GM21390 (cell line): Measurements from ENCODE around the gene C4orf36.

Experiments
- ATAC-seq: cut with Tn5 transposase; IDR thresholded peaks from one replicate; pipeline ENCODE4 v1.9.1; 2021; ENCODE audit not compliant: unreplicated experiment

The C4orf36 gene

GRCh38 chr4:86891762-86892635 is at the start of gene C4orf36:
TSS of gene C4orf36 (minus strand) at chr4:86892422. CDS start at chr4:86891520, 902 bp downstream.
- peak; percentile 65 for ATAC-seq

GRCh38 chr4:86940920-86941460 is 48.8 kb upstream of the C4orf36 start:
- no peak for ATAC-seq

GRCh38 chr4:86939729-86940575 is 47.7 kb upstream of the C4orf36 start:
- ATAC-seq = peak; percentile 67

- ATAC-seq = no peak
Measured at GRCh38 chr4:86938771-86939520, 46.7 kb upstream of the C4orf36 start.

- peak; percentile 33 for ATAC-seq
Measured at GRCh38 chr4:86935853-86936733, 43.9 kb upstream of the C4orf36 start.

GRCh38 chr4:86935566-86935852 is 43.3 kb upstream of the C4orf36 start:
- no peak for ATAC-seq

GRCh38 chr4:86934771-86935565 is 42.7 kb upstream of the C4orf36 start, which contains the start of gene AFF1:
TSS of gene AFF1 (plus strand) at chr4:86935011. CDS start at chr4:86948534, 13,523 bp downstream.
- ATAC-seq = peak; percentile 47

GRCh38 chr4:86934147-86934770 is 42.0 kb upstream of the C4orf36 start:
- ATAC-seq = no peak

GRCh38 chr4:86928400-86929255 is 36.4 kb upstream of the C4orf36 start:
- ATAC-seq = no peak

- ATAC-seq = no peak
Measured at GRCh38 chr4:86927843-86928395, 35.7 kb upstream of the C4orf36 start.

- ATAC-seq = no peak
Measured at GRCh38 chr4:86926435-86927086, 34.3 kb upstream of the C4orf36 start.

- ATAC-seq = no peak
Measured at GRCh38 chr4:86924811-86925210, 32.6 kb upstream of the C4orf36 start.

- ATAC-seq = no peak
Measured at GRCh38 chr4:86921608-86922252, 29.5 kb upstream of the C4orf36 start.

- ATAC-seq = no peak
Measured at GRCh38 chr4:86919561-86920223, 27.5 kb upstream of the C4orf36 start.

- no peak for ATAC-seq
Measured at GRCh38 chr4:86918539-86919072, 26.4 kb upstream of the C4orf36 start.
